ENCODE results near the gene CNTNAP2. TPM values are rescaled to one million over a fixed set of nuclear protein-coding genes. Genes with fewer than 3 reads are reported as not detected.

CNTNAP2 gene
- total and polyA plus RNA-seq, 2 of the 13 experiments (the other 11 are each of a cell fraction or from before 2014, with no cell fraction given), result 0.40 to 0.42 TPM

- TF ChIP-seq, protein P1, sequence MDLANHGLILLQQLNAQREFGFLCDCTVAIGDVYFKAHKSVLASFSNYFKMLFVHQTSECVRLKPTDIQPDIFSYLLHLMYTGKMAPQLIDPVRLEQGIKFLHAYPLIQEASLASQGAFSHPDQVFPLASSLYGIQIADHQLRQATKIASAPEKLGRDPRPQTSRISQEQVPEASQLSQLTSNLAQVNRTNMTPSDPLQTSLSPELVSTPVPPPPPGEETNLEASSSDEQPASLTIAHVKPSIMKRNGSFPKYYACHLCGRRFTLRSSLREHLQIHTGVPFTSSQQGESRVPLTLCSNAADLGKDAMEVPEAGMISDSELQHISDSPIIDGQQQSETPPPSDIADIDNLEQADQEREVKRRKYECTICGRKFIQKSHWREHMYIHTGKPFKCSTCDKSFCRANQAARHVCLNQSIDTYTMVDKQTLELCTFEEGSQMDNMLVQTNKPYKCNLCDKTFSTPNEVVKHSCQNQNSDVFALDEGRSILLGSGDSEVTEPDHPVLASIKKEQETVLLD (CRISPR knock-in tag; IDR thresholded peaks at IDR 0.05; ENCODE audit: low read depth), result no peak
- TF ChIP-seq, protein P2, sequence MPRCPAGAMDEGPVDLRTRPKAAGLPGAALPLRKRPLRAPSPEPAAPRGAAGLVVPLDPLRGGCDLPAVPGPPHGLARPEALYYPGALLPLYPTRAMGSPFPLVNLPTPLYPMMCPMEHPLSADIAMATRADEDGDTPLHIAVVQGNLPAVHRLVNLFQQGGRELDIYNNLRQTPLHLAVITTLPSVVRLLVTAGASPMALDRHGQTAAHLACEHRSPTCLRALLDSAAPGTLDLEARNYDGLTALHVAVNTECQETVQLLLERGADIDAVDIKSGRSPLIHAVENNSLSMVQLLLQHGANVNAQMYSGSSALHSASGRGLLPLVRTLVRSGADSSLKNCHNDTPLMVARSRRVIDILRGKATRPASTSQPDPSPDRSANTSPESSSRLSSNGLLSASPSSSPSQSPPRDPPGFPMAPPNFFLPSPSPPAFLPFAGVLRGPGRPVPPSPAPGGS (CRISPR knock-in tag; IDR thresholded peaks at IDR 0.05), result no peak
Observed at GRCh38 chr7:146804620-146805019, 688.0 kb downstream of the CNTNAP2 start (continued).

DNA sequence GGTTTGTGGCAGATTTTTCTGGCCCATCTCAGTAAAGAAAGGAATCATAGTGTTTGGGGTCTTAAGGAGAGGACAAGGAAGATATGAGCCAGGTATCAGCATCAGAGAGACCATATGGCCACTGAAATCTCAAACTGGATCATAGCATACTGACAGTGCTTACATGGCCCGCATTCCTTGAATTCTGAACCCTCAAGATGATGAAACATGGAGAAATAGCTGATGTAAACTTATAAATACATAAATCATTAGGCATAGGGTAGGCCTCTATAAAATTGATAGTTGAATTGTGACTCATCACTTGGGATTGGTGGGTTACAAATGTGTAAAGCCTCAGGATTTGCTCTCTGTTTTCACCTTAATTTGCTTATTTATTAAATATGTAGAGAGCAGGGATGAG lies 688.5 kb downstream of the CNTNAP2 start:
- ATAC-seq, result no peak
- ChIA-PET CTCF (ENCODE audit: low intra/inter-chr PET ratio, low total read pairs) (no interaction called here), POLR2A (no interaction called here)
- no peaks in the 10 kb centered on the region for H4K20me1 ChIP-seq (ENCODE audit: insufficient read depth, low read length)
- H3K79me2 ChIP-seq (ENCODE audit: insufficient read depth, low read length), result no peaks in the 10 kb centered on the region
- FAIRE-seq, result no peak
- DNase-seq (ENCODE audit: low spot score), result no peak
- no peaks in the 10 kb centered on the region for H3K4me1 ChIP-seq (ENCODE audit: insufficient read depth, low read length)
- H2AFZ ChIP-seq (ENCODE audit: low read length), result no peak overlapping the region
- H3K9ac ChIP-seq (ENCODE audit: insufficient read depth, low read depth, low read length), result no peak overlapping the region
- in situ Hi-C loops (cut with HindIII; ENCODE audit: extremely low pct_ligation_motif_present, low pct_unique_long_range_greater_than_20kb), result no loop called here
- H3K36me3 ChIP-seq (replicated peaks in 1 of 2; ENCODE audit: control insufficient read depth in 1 of 2, insufficient read depth in 2 of 2, low read length in 2 of 2), result no peaks in the 10 kb centered on the region
- H3K27ac ChIP-seq (ENCODE audit: extremely low read length, insufficient read depth, low read length), result no peak overlapping the region
- WGBS (ENCODE audit: low lambda C conversion rate), result 0% methylated on average over 1 of the region's 1 CpG
- no peak overlapping the region for H3K4me3 ChIP-seq (replicated peaks in 1 of 3; ENCODE audit: insufficient read depth in 1 of 3, low read depth in 2 of 3, low read length in 3 of 3)
- BruUV-seq (replicated peaks), result no TSS peak
- H3K9me3 ChIP-seq (ENCODE audit: low read length), result peaks cover 92% of the 10 kb centered on the region
- no peaks in the 10 kb centered on the region for H3K27me3 ChIP-seq (ENCODE audit: control insufficient read depth in 1 of 2, insufficient read depth in 2 of 2, low read length in 2 of 2)
- intact Hi-C loops (cut with micrococcal nuclease; ENCODE audit: unreplicated experiment), result no loop called here
- no peak overlapping the region for H3K4me2 ChIP-seq (ENCODE audit: low read depth, low read length)
- TF ChIP-seq GABPA (IDR thresholded peaks at IDR 0.05; ENCODE audit: low read depth, low read length) (no peak), GABPA (CRISPR knock-in tag; IDR thresholded peaks at IDR 0.05; ENCODE audit: low read depth) (no peak), ZNF501 (CRISPR knock-in tag; IDR thresholded peaks at IDR 0.05) (no peak), FOXC1 (CRISPR knock-in tag; IDR thresholded peaks at IDR 0.05; ENCODE audit: borderline replicate concordance) (no peak), HNF4A (CRISPR knock-in tag; IDR thresholded peaks at IDR 0.05) (no peak), TSC22D2 (CRISPR knock-in tag; IDR thresholded peaks at IDR 0.05; ENCODE audit: borderline replicate concordance) (no peak), ZBTB3 (CRISPR knock-in tag; IDR thresholded peaks at IDR 0.05; ENCODE audit: borderline replicate concordance, low read depth) (no peak), HNRNPH1 (optimal IDR thresholded peaks at IDR 0.05; ENCODE audit: low read depth, low read length) (no peak), ZFP37 (CRISPR knock-in tag; IDR thresholded peaks at IDR 0.05; ENCODE audit: borderline replicate concordance) (no peak)
- TF ChIP-seq, protein P3, sequence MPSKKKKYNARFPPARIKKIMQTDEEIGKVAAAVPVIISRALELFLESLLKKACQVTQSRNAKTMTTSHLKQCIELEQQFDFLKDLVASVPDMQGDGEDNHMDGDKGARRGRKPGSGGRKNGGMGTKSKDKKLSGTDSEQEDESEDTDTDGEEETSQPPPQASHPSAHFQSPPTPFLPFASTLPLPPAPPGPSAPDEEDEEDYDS (CRISPR knock-in tag; IDR thresholded peaks at IDR 0.05), result no peak
- TF ChIP-seq, protein P4, sequence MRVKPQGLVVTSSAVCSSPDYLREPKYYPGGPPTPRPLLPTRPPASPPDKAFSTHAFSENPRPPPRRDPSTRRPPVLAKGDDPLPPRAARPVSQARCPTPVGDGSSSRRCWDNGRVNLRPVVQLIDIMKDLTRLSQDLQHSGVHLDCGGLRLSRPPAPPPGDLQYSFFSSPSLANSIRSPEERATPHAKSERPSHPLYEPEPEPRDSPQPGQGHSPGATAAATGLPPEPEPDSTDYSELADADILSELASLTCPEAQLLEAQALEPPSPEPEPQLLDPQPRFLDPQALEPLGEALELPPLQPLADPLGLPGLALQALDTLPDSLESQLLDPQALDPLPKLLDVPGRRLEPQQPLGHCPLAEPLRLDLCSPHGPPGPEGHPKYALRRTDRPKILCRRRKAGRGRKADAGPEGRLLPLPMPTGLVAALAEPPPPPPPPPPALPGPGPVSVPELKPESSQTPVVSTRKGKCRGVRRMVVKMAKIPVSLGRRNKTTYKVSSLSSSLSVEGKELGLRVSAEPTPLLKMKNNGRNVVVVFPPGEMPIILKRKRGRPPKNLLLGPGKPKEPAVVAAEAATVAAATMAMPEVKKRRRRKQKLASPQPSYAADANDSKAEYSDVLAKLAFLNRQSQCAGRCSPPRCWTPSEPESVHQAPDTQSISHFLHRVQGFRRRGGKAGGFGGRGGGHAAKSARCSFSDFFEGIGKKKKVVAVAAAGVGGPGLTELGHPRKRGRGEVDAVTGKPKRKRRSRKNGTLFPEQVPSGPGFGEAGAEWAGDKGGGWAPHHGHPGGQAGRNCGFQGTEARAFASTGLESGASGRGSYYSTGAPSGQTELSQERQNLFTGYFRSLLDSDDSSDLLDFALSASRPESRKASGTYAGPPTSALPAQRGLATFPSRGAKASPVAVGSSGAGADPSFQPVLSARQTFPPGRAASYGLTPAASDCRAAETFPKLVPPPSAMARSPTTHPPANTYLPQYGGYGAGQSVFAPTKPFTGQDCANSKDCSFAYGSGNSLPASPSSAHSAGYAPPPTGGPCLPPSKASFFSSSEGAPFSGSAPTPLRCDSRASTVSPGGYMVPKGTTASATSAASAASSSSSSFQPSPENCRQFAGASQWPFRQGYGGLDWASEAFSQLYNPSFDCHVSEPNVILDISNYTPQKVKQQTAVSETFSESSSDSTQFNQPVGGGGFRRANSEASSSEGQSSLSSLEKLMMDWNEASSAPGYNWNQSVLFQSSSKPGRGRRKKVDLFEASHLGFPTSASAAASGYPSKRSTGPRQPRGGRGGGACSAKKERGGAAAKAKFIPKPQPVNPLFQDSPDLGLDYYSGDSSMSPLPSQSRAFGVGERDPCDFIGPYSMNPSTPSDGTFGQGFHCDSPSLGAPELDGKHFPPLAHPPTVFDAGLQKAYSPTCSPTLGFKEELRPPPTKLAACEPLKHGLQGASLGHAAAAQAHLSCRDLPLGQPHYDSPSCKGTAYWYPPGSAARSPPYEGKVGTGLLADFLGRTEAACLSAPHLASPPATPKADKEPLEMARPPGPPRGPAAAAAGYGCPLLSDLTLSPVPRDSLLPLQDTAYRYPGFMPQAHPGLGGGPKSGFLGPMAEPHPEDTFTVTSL (CRISPR knock-in tag; IDR thresholded peaks at IDR 0.05; ENCODE audit: borderline replicate concordance), result no peak
